Liver (tissue), 9 donors: ENCODE measurements around the gene LONRF2. TPM values are rescaled to one million over a fixed set of nuclear protein-coding genes. Genes with fewer than 3 reads are reported as not detected.

Source experiments
- DNase-seq: peaks from one replicate; pipeline ENCODE4 v3.0.0-alpha.2; 2017; ENCODE audit warnings: low spot score
- H3K27ac ChIP-seq, 2 donors: one replicate each; pipeline ENCODE4 v1.7.0; 2013; ENCODE audit warnings: inconsistent platforms in 2 of 2, low read length in 2 of 2, control low read depth in 1 of 2, low read depth in 1 of 2, mild to moderate bottlenecking in 1 of 2
- H3K27me3 ChIP-seq, 4 donors: one replicate each; pipeline versions ENCODE4 v1.6.1 to v1.7.0; 2013; ENCODE audit warnings: low read length in 3 of 4, inconsistent platforms in 1 of 4, mild to moderate bottlenecking in 1 of 4, moderate library complexity in 1 of 4; ENCODE audit not compliant: control insufficient read depth in 4 of 4, insufficient read depth in 4 of 4
- H3K36me3 ChIP-seq, 4 donors: one replicate each; pipeline versions ENCODE4 v1.6.1 to v1.7.0; 2013; ENCODE audit warnings: low read length in 3 of 4, mild to moderate bottlenecking in 3 of 4, low read depth in 1 of 4, moderate library complexity in 1 of 4; ENCODE audit not compliant: control insufficient read depth in 4 of 4, insufficient read depth in 3 of 4
- H3K4me1 ChIP-seq, 4 donors: one replicate each; pipeline versions ENCODE4 v1.6.1 to v1.7.0; 2013; ENCODE audit warnings: low read length in 3 of 4, mild to moderate bottlenecking in 3 of 4, moderate library complexity in 1 of 4; ENCODE audit not compliant: control insufficient read depth in 4 of 4, insufficient read depth in 4 of 4
- H3K4me3 ChIP-seq, 3 donors: one replicate each; pipeline versions ENCODE4 v1.6.1 to v1.7.0; 2013; ENCODE audit warnings: low read length in 3 of 3, control low read depth in 1 of 3, low read depth in 1 of 3, mild to moderate bottlenecking in 1 of 3
- H3K9ac ChIP-seq, 2 donors: one replicate each; pipeline ENCODE4 v1.7.0; 2013; ENCODE audit warnings: low read length in 2 of 2, mild to moderate bottlenecking in 2 of 2, moderate library complexity in 2 of 2, control low read depth in 1 of 2, low read depth in 1 of 2
- H3K9me3 ChIP-seq, 4 donors: one replicate each; pipeline versions ENCODE4 v1.6.1 to v1.7.0; 2013; ENCODE audit warnings: low read length in 3 of 4; ENCODE audit not compliant: control insufficient read depth in 4 of 4
- ATF3 ChIP-seq: IDR thresholded peaks from 2 replicates; pipeline ENCODE4 v1.6.1; 2016; ENCODE audit warnings: antibody characterized with exemption
- CTCF ChIP-seq: fragments of 150-350 bp; IDR thresholded peaks from 2 replicates; pipeline ENCODE4 v1.5.1; 2017; ENCODE audit warnings: improper control_type of control experiment, low read depth, low read length; ENCODE audit not compliant: missing input control
- EGR1 ChIP-seq, 2 donors: IDR thresholded peaks; 2 replicates each; pipeline ENCODE4 v1.6.1; 2016 to 2018; ENCODE audit warnings: antibody characterized with exemption in 2 of 2, low read depth in 2 of 2
- FOXA1 ChIP-seq: IDR thresholded peaks from 2 replicates; pipeline ENCODE4 v1.6.1; 2016; ENCODE audit warnings: antibody characterized with exemption
- GABPA ChIP-seq, 2 donors: IDR thresholded peaks in 1 of 2; conservative IDR thresholded peaks in 1 of 2; 2 replicates each; pipeline ENCODE4 v1.6.1; 2016; ENCODE audit warnings: antibody characterized with exemption in 2 of 2, mild to moderate bottlenecking in 1 of 2, moderate library complexity in 1 of 2
- HNF4A ChIP-seq, 2 donors: conservative IDR thresholded peaks; 2 replicates each; pipeline ENCODE4 v1.6.1; 2016; ENCODE audit warnings: antibody characterized with exemption in 2 of 2, mild to moderate bottlenecking in 2 of 2
- HNF4G ChIP-seq: IDR thresholded peaks from 2 replicates; pipeline ENCODE4 v1.6.1; 2016; ENCODE audit warnings: antibody characterized with exemption
- JUND ChIP-seq, 2 donors: IDR thresholded peaks; 2 replicates each; pipeline ENCODE4 v1.6.1; 2016; ENCODE audit warnings: antibody characterized with exemption in 2 of 2
- MAX ChIP-seq: IDR thresholded peaks from 2 replicates; pipeline ENCODE4 v1.6.1; 2016; ENCODE audit warnings: antibody characterized with exemption
- NR2F2 ChIP-seq: IDR thresholded peaks from 2 replicates; pipeline ENCODE4 v1.6.1; 2016; ENCODE audit warnings: antibody characterized with exemption
- RAD21 ChIP-seq, 2 donors: IDR thresholded peaks; 2 replicates each; pipeline ENCODE4 v1.6.1; 2016; ENCODE audit warnings: antibody characterized with exemption in 2 of 2, mild to moderate bottlenecking in 2 of 2
- REST ChIP-seq: IDR thresholded peaks from 2 replicates; pipeline ENCODE4 v1.6.1; 2016; ENCODE audit warnings: antibody characterized with exemption, mild to moderate bottlenecking
- RXRA ChIP-seq, 2 donors: IDR thresholded peaks; 2 replicates each; pipeline ENCODE4 v1.6.1; 2017 to 2018; ENCODE audit warnings: antibody characterized with exemption in 2 of 2, mild to moderate bottlenecking in 1 of 2
- SP1 ChIP-seq: IDR thresholded peaks from 2 replicates; pipeline ENCODE4 v1.6.1; 2018; ENCODE audit warnings: antibody characterized with exemption, mild to moderate bottlenecking
- TAF1 ChIP-seq: conservative IDR thresholded peaks from 2 replicates; pipeline ENCODE4 v1.6.1; 2016; ENCODE audit warnings: antibody characterized with exemption, mild to moderate bottlenecking
- YY1 ChIP-seq: IDR thresholded peaks from 2 replicates; pipeline ENCODE4 v1.6.1; 2016; ENCODE audit warnings: antibody characterized with exemption, mild to moderate bottlenecking
- ZBTB33 ChIP-seq: IDR thresholded peaks from 2 replicates; pipeline ENCODE4 v1.6.1; 2016; ENCODE audit warnings: antibody characterized with exemption
- WGBS: extraction: QIAGEN DNeasy Blood & Tissue Kit; methylation state at CpG from one replicate; pipeline ENCODE4 v1.1.7; 2013; 5-methylcytosine and 5-hydroxymethylcytosine counted together
- polyA plus RNA-seq, 2 donors: library from polyadenylated mRNA; stranded (reverse) in 1 of 2; unstranded in 1 of 2; fragments of 200-250 nt in 1 of 2; fragments of >200 nt in 1 of 2; fragmentation: Nextera tagmentation in 1 of 2; extraction: Ambion mirVana in 1 of 2; gene quantifications; one replicate each; pipeline versions ENCODE4 v1.2.1 to v1.2.3, GENCODE V29; 2013 to 2015
- total RNA-seq, 2 donors: library from RNA; depleted of rRNA; stranded (reverse); fragments of >200 nt; gene quantifications; one replicate each; pipeline ENCODE4 v1.2.3, GENCODE V29; 2014
- donor health status: healthy.
- donor health status: healthy.
- donor health status: healthy.
- donor health status: healthy.
- donor health status: healthy.

LONRF2 gene
- total and polyA plus RNA-seq, 4 donors, result 0.06 to 3.7 (median 0.24) TPM

GRCh38 chr2:100252811-100253698 lies 69.2 kb downstream of the LONRF2 start:
- Histone ChIP-seq H3K27ac (no peak overlapping the region), H3K27me3 (no peaks in the 10 kb centered on the region), H3K36me3 (no peaks in the 10 kb centered on the region), H3K9ac (no peak overlapping the region), H3K9me3 (no peaks in the 10 kb centered on the region), H3K4me3 (no peak overlapping the region), H3K4me1 (no peaks in the 10 kb centered on the region)
- no peak for DNase-seq
- TF ChIP-seq JUND (IDR thresholded peaks at IDR 0.05) (no peak), NR2F2 (no peak), CTCF (no peak), ATF3 (no peak), SP1 (no peak), EGR1 (IDR thresholded peaks at IDR 0.05; ENCODE audit: low read depth in 2 of 2) (no peak), HNF4G (no peak), REST (no peak), ZBTB33 (no peak), YY1 (no peak), MAX (no peak), RXRA (IDR thresholded peaks at IDR 0.05) (no peak), FOXA1 (no peak)
- 75% methylated on average over 17 of the region's 17 CpGs for WGBS

GRCh38 chr2:100250645-100251044 lies 71.7 kb downstream of the LONRF2 start:
- Histone ChIP-seq H3K9me3 (no peaks in the 10 kb centered on the region), H3K36me3 (no peaks in the 10 kb centered on the region), H3K4me3 (no peak overlapping the region), H3K27me3 (no peaks in the 10 kb centered on the region), H3K27ac (no peak overlapping the region), H3K4me1 (no peaks in the 10 kb centered on the region), H3K9ac (no peak overlapping the region)
- WGBS, result 96% methylated on average over 9 of the region's 9 CpGs
- DNase-seq, result no peak
- TF ChIP-seq HNF4G, result no peak
- no peak for TF ChIP-seq HNF4A (conservative IDR thresholded peaks at IDR 0.05)
- TF ChIP-seq YY1, result no peak
- TF ChIP-seq ATF3, result no peak
- TF ChIP-seq EGR1 (IDR thresholded peaks at IDR 0.05; ENCODE audit: low read depth in 2 of 2), result no peak
- TF ChIP-seq RAD21 (IDR thresholded peaks at IDR 0.05), result no peak
- no peak for TF ChIP-seq SP1
- TF ChIP-seq ZBTB33, result no peak
- no peak for TF ChIP-seq FOXA1
- no peak for TF ChIP-seq TAF1
- TF ChIP-seq GABPA (IDR thresholded peaks at IDR 0.05 in 1 of 2, conservative IDR thresholded peaks at IDR 0.05 in 1 of 2), result no peak
- TF ChIP-seq JUND (IDR thresholded peaks at IDR 0.05), result no peak
